HepG2 (cell line): ENCODE measurements around the gene RAB34. TPM values are rescaled to one million over a fixed set of nuclear protein-coding genes. Genes with fewer than 3 reads are reported as not detected.
A peak's percentile ranks its signal among the peaks of the same experiment; 100 is the strongest.

ENCODE experiments used
- ARNT ChIP-seq: fragments of 450-650 bp; IDR thresholded peaks from 2 replicates; pipeline ENCODE4 v1.6.1; 2017
- BORCS8-MEF2B ChIP-seq: sonication (generic); formaldehyde crosslinking; IDR thresholded peaks from 2 replicates; pipeline ENCODE4 v1.8.0; 2022; ENCODE audit warnings: mild to moderate bottlenecking, missing genetic modification reagents
- GRHL1 ChIP-seq: sonication (generic); formaldehyde crosslinking; conservative IDR thresholded peaks from 2 replicates; pipeline ENCODE4 v1.8.0; 2022; ENCODE audit warnings: missing genetic modification reagents
- IRF1 ChIP-seq: sonication (generic); formaldehyde crosslinking; IDR thresholded peaks from 2 replicates; pipeline ENCODE4 v1.4.0; 2020; ENCODE audit warnings: low read depth, mild to moderate bottlenecking, missing genetic modification reagents
- LCORL ChIP-seq, 2 experiments: fragments of 450-650 bp in 1 of 2; sonication (generic) in 1 of 2; formaldehyde crosslinking in 1 of 2; IDR thresholded peaks; 2 replicates each; pipeline versions ENCODE4 v1.5.0 to v1.6.1; 2017 to 2020; ENCODE audit warnings: antibody characterized with exemption in 1 of 2, missing genetic modification reagents in 1 of 2
- MEIS2 ChIP-seq: sonication (generic); formaldehyde crosslinking; IDR thresholded peaks from 2 replicates; pipeline ENCODE4 v1.9.0; 2021; ENCODE audit warnings: mild to moderate bottlenecking, missing genetic modification reagents
- MXI1 ChIP-seq: IDR thresholded peaks from 3 replicates; pipeline ENCODE4 v1.6.1; 2012; ENCODE audit warnings: low read depth, low read length, inconsistent platforms, borderline replicate concordance
- PHF8 ChIP-seq: sonication (generic); formaldehyde crosslinking; IDR thresholded peaks from 2 replicates; pipeline ENCODE4 v1.5.0; 2020; ENCODE audit warnings: missing genetic modification reagents
- POLR2A ChIP-seq, 2 experiments: IDR thresholded peaks; 2 replicates each; pipeline ENCODE4 v1.6.1; 2011; ENCODE audit warnings: low read depth in 2 of 2, low read length in 2 of 2, mild to moderate bottlenecking in 1 of 2, moderate library complexity in 1 of 2; ENCODE audit not compliant: insufficient read depth in 1 of 2
- RFX1 ChIP-seq: fragments of 450-650 bp; IDR thresholded peaks from 2 replicates; pipeline ENCODE4 v1.6.1; 2017
- THAP11 ChIP-seq: IDR thresholded peaks from 2 replicates; pipeline ENCODE4 v1.6.1; 2016; ENCODE audit warnings: missing biosample characterization, missing genetic modification reagents
- THYN1 ChIP-seq: sonication (generic); formaldehyde crosslinking; IDR thresholded peaks from 2 replicates; pipeline ENCODE4 v1.8.1; 2023; ENCODE audit warnings: low read depth, mild to moderate bottlenecking, moderate library complexity, missing genetic modification reagents, borderline replicate concordance
- ZBTB40 ChIP-seq, 2 experiments: fragments of 450-650 bp in 1 of 2; sonication (generic) in 1 of 2; formaldehyde crosslinking in 1 of 2; IDR thresholded peaks; 2 replicates each; pipeline versions ENCODE4 v1.6.1 to v1.8.0; 2016 to 2022; ENCODE audit warnings: antibody characterized with exemption in 1 of 2, mild to moderate bottlenecking in 1 of 2, missing genetic modification reagents in 1 of 2
- ZNF362 ChIP-seq: sonication (generic); formaldehyde crosslinking; IDR thresholded peaks from 2 replicates; pipeline ENCODE4 v1.4.0; 2020; ENCODE audit warnings: missing genetic modification reagents, mild to moderate bottlenecking, borderline replicate concordance
- ZNF589 ChIP-seq: sonication (generic); formaldehyde crosslinking; conservative IDR thresholded peaks from 2 replicates; pipeline ENCODE4 v1.8.0; 2022; ENCODE audit warnings: mild to moderate bottlenecking, moderate library complexity, missing genetic modification reagents
- ZSCAN21 ChIP-seq: sonication (generic); formaldehyde crosslinking; IDR thresholded peaks from 2 replicates; pipeline ENCODE4 v1.8.0; 2022; ENCODE audit warnings: mild to moderate bottlenecking, missing genetic modification reagents, moderate library complexity, borderline replicate concordance
- polyA plus RNA-seq, 8 experiments: library from polyadenylated mRNA; depleted of rRNA in 3 of 8; stranded (reverse) in 7 of 8; unstranded in 1 of 8; fragments of >200 nt; fragmentation: Illumina TruSeq in 4 of 8; extraction: Trizol in 4 of 8; gene quantifications; 2 replicates each; pipeline versions ENCODE4 v1.2.1 to v1.2.3, GENCODE V29; 2011 to 2016; ENCODE audit warnings: low read depth in 4 of 8, missing spikeins in 1 of 8, mixed read lengths in 1 of 8; ENCODE audit not compliant: insufficient read depth in 1 of 8
- total RNA-seq, 5 experiments: library from RNA; depleted of rRNA; stranded (reverse); fragments of >200 nt; fragmentation: Illumina TruSeq; extraction: Trizol; gene quantifications; 2 replicates each; pipeline ENCODE4 v1.2.3, GENCODE V29; 2016; ENCODE audit warnings: low read depth in 1 of 5

The RAB34 gene
- total and polyA plus RNA-seq, 2 of the 13 experiments (the other 11 are each of a cell fraction or from before 2014, with no cell fraction given): 0.49 TPM; not detected in 1

GRCh38 chr17:28710861-28711722, 6.6 kb downstream of the RAB34 start (continued):
- peak; percentile 40; the same call in 1 of the 2 replicates for TF ChIP-seq ZNF362 (CRISPR knock-in tag)
- TF ChIP-seq ZSCAN21: no peak; the same call in 1 of the 2 replicates
- TF ChIP-seq MXI1: peak; percentile 81; the same call in 2 of the 3 replicates
- TF ChIP-seq THAP11 (CRISPR knock-in tag): peak; percentile 74
- TF ChIP-seq MEIS2 (CRISPR knock-in tag): peak; percentile 50; the same call in 1 of the 2 replicates
- no peak for TF ChIP-seq ARNT
- TF ChIP-seq IRF1 (CRISPR knock-in tag): no peak
- TF ChIP-seq ZBTB40 (IDR thresholded peaks at IDR 0.05): no peak
- TF ChIP-seq ZBTB40 (CRISPR knock-in tag; IDR thresholded peaks at IDR 0.05): peak; percentile 52; the same call in 1 of the 2 replicates
- TF ChIP-seq BORCS8-MEF2B (CRISPR knock-in tag): peak; percentile 81
- TF ChIP-seq RFX1: no peak
- peak; percentile 92 to 97 for TF ChIP-seq POLR2A (IDR thresholded peaks at IDR 0.05; ENCODE audit: insufficient read depth in 1 of 2, low read depth in 2 of 2, low read length in 2 of 2)
- TF ChIP-seq LCORL (IDR thresholded peaks at IDR 0.05): no peak
- TF ChIP-seq LCORL (CRISPR knock-in tag; IDR thresholded peaks at IDR 0.05): no peak
- peak; percentile 75 for TF ChIP-seq PHF8
- no peak for TF ChIP-seq ZNF589
- TF ChIP-seq THYN1 (CRISPR knock-in tag): no peak
- TF ChIP-seq GRHL1: no peak
